Measurements from ENCODE around the gene MDGA2. TPM values are rescaled to one million over a fixed set of nuclear protein-coding genes. Genes with fewer than 3 reads are reported as not detected.

MDGA2 gene
- polyA plus RNA-seq, 1 of the 3 experiments (the other 2 are of a cell fraction): not detected

- CTCF ChIA-PET: no interaction called here
- no peak for DNase-seq
- WGBS (ENCODE audit: low lambda C conversion rate): 3% methylated on average over 3 of the region's 3 CpGs
Observed at GRCh38 chr14:47526591-47527244, 148.7 kb downstream of the MDGA2 start.

GRCh38 chr14:47524524-47524923 is 150.9 kb downstream of the MDGA2 start:
- no peak overlapping the region for H3K27ac ChIP-seq (ENCODE audit: low read depth in 2 of 2, low read length in 1 of 2)
- no peaks in the 10 kb centered on the region for H4K20me1 ChIP-seq (ENCODE audit: insufficient read depth)
- H3K9ac ChIP-seq: no peak overlapping the region
- H3K79me2 ChIP-seq (ENCODE audit: insufficient read depth): no peaks in the 10 kb centered on the region
- ChIA-PET POLR2A (no interaction called here), CTCF (no interaction called here)
- no peaks in the 10 kb centered on the region for H3K36me3 ChIP-seq (replicated peaks in 1 of 2; ENCODE audit: control insufficient read depth in 1 of 2, insufficient read depth in 2 of 2, low read length in 1 of 2)
- 0% methylated on average over 4 of the region's 4 CpGs for whole genome bisulfite sequencing (ENCODE audit: low lambda C conversion rate)
- DNase-seq: no peak
- TF ChIP-seq SMC3 (IDR thresholded peaks at IDR 0.05; ENCODE audit: low read depth, low read length) (no peak), RCOR1 (IDR thresholded peaks at IDR 0.05; ENCODE audit: low read length) (no peak), EP300 (IDR thresholded peaks at IDR 0.05; ENCODE audit: borderline replicate concordance in 1 of 2, low read depth in 1 of 2, low read length in 1 of 2) (no peak), ELF1 (IDR thresholded peaks at IDR 0.05) (no peak), RAD21 (IDR thresholded peaks at IDR 0.05; ENCODE audit: low read length) (no peak), USF1 (IDR thresholded peaks at IDR 0.05; ENCODE audit: borderline replicate concordance, low read depth) (no peak), PBX3 (IDR thresholded peaks at IDR 0.05) (no peak), RXRA (IDR thresholded peaks at IDR 0.05; ENCODE audit: borderline replicate concordance, low read depth) (no peak), REST (IDR thresholded peaks at IDR 0.05; ENCODE audit: low read depth, low read length) (no peak), SIN3A (IDR thresholded peaks at IDR 0.05; ENCODE audit: borderline replicate concordance, low read depth, low read length) (no peak), ZBTB33 (IDR thresholded peaks at IDR 0.05; ENCODE audit: borderline replicate concordance, low read depth) (no peak), POLR2AphosphoS5 (IDR thresholded peaks at IDR 0.05; ENCODE audit: low read depth, low read length) (no peak), EZH2phosphoT487 (IDR thresholded peaks at IDR 0.05; ENCODE audit: borderline replicate concordance, low read depth) (no peak), GABPA (IDR thresholded peaks at IDR 0.05; ENCODE audit: low read depth) (no peak), FOSL2 (IDR thresholded peaks at IDR 0.05; ENCODE audit: borderline replicate concordance, low read depth) (no peak), FOXM1 (IDR thresholded peaks at IDR 0.05; ENCODE audit: low read depth) (no peak)
- TF ChIP-seq, protein P1, sequence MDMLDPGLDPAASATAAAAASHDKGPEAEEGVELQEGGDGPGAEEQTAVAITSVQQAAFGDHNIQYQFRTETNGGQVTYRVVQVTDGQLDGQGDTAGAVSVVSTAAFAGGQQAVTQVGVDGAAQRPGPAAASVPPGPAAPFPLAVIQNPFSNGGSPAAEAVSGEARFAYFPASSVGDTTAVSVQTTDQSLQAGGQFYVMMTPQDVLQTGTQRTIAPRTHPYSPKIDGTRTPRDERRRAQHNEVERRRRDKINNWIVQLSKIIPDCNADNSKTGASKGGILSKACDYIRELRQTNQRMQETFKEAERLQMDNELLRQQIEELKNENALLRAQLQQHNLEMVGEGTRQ (IDR thresholded peaks at IDR 0.05; ENCODE audit: borderline replicate concordance, low read depth, low read length): no peak
- H3K4me1 ChIP-seq (ENCODE audit: control insufficient read depth in 1 of 2, insufficient read depth in 2 of 2, low read depth in 1 of 2, low read length in 1 of 2): no peaks in the 10 kb centered on the region
- no peak overlapping the region for H3K4me2 ChIP-seq
- H3K9me2 ChIP-seq: no peaks in the 10 kb centered on the region
- no peak overlapping the region for H3K4me3 ChIP-seq (ENCODE audit: low read depth in 2 of 2, low read length in 1 of 2)
- no peaks in the 10 kb centered on the region for H3K9me3 ChIP-seq
- H3K27me3 ChIP-seq (ENCODE audit: insufficient read depth): no peaks in the 10 kb centered on the region
- no peaks in the 10 kb centered on the region for H3F3A ChIP-seq (replicated peaks; ENCODE audit: insufficient read depth)
- H2AFZ ChIP-seq (ENCODE audit: low read depth): no peak overlapping the region

More at GRCh38 chr14:47526591-47527244, 148.7 kb downstream of the MDGA2 start:
- no peaks in the 10 kb centered on the region for H3K36me3 ChIP-seq (replicated peaks in 1 of 2; ENCODE audit: control insufficient read depth in 1 of 2, insufficient read depth in 2 of 2, low read length in 1 of 2)
- H3K4me1 ChIP-seq (ENCODE audit: control insufficient read depth in 1 of 2, insufficient read depth in 2 of 2, low read depth in 1 of 2, low read length in 1 of 2): no peaks in the 10 kb centered on the region
- no peaks in the 10 kb centered on the region for H4K20me1 ChIP-seq (ENCODE audit: insufficient read depth)
- no peaks in the 10 kb centered on the region for H3K9me2 ChIP-seq
- no peak overlapping the region for H2AFZ ChIP-seq (ENCODE audit: low read depth)
- H3K9ac ChIP-seq: no peak overlapping the region
- TF ChIP-seq ELF1 (IDR thresholded peaks at IDR 0.05): no peak
- no peak for TF ChIP-seq TAF1 (IDR thresholded peaks at IDR 0.05; ENCODE audit: borderline replicate concordance, low read depth, low read length)
- no peak for TF ChIP-seq EP300 (IDR thresholded peaks at IDR 0.05; ENCODE audit: borderline replicate concordance in 1 of 2, low read depth in 1 of 2, low read length in 1 of 2)
- no peak for TF ChIP-seq GABPA (IDR thresholded peaks at IDR 0.05; ENCODE audit: low read depth)
- TF ChIP-seq NRF1 (IDR thresholded peaks at IDR 0.05; ENCODE audit: low read depth, low read length): no peak
- no peak for TF ChIP-seq MEF2A (IDR thresholded peaks at IDR 0.05; ENCODE audit: borderline replicate concordance, low read depth)
- H3K4me3 ChIP-seq (ENCODE audit: low read depth in 2 of 2, low read length in 1 of 2): no peak overlapping the region
- no peaks in the 10 kb centered on the region for H3K79me2 ChIP-seq (ENCODE audit: insufficient read depth)
- no peaks in the 10 kb centered on the region for H3F3A ChIP-seq (replicated peaks; ENCODE audit: insufficient read depth)
- no peaks in the 10 kb centered on the region for H3K9me3 ChIP-seq
- no peak overlapping the region for H3K4me2 ChIP-seq
- POLR2A ChIA-PET: no interaction called here
- no peaks in the 10 kb centered on the region for H3K27me3 ChIP-seq (ENCODE audit: insufficient read depth)
- H3K27ac ChIP-seq (ENCODE audit: low read depth in 2 of 2, low read length in 1 of 2): no peak overlapping the region

All from SK-N-SH (cell line).